22Rv1 (cell line): Measurements from ENCODE around the gene SLC39A5.

Source experiments
- ZFX ChIP-seq: fragments of 450-650 bp; IDR thresholded peaks from 2 replicates; pipeline ENCODE4 v1.6.1; 2017; ENCODE audit warnings: antibody characterized with exemption, borderline replicate concordance
- TF ChIP-seq, protein P1 (sequence below): fragments of 450-650 bp; IDR thresholded peaks from 2 replicates; pipeline ENCODE4 v1.5.1; 2017; ENCODE audit warnings: mild to moderate bottlenecking

DNA sequence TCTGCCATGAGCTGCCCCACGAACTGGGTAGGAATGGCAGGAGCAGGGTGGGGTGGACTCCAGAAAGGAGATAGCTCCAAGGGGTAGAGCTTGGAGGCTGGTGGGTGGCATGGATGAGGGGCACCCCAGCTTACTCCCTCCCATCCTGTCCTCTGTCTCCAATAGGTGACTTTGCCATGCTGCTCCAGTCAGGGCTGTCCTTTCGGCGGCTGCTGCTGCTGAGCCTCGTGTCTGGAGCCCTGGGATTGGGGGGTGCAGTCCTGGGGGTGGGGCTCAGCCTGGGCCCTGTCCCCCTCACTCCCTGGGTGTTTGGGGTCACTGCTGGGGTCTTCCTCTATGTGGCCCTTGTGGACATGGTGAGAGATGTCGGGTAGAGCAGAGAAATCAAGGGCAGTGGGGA lies 7.1 kb downstream of the SLC39A5 start:
- TF ChIP-seq, protein P1, sequence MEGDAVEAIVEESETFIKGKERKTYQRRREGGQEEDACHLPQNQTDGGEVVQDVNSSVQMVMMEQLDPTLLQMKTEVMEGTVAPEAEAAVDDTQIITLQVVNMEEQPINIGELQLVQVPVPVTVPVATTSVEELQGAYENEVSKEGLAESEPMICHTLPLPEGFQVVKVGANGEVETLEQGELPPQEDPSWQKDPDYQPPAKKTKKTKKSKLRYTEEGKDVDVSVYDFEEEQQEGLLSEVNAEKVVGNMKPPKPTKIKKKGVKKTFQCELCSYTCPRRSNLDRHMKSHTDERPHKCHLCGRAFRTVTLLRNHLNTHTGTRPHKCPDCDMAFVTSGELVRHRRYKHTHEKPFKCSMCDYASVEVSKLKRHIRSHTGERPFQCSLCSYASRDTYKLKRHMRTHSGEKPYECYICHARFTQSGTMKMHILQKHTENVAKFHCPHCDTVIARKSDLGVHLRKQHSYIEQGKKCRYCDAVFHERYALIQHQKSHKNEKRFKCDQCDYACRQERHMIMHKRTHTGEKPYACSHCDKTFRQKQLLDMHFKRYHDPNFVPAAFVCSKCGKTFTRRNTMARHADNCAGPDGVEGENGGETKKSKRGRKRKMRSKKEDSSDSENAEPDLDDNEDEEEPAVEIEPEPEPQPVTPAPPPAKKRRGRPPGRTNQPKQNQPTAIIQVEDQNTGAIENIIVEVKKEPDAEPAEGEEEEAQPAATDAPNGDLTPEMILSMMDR, result no peak
- TF ChIP-seq ZFX, result no peak
